OCI-LY1 (cell line): ENCODE measurements around the gene FAM236A.
"Not testable (repeated sequence)": the region's sequence is repeated elsewhere in the genome, so short reads cannot be mapped to it uniquely, and the experiment has no call there.

Experiments
- H2AFZ ChIP-seq: fragments of 200-600 bp; sonication (generic), shearing (Covaris generic); 2 replicates; pipeline ENCODE4 v1.6.0; 2014; ENCODE audit warnings: antibody characterized with exemption, mild to moderate bottlenecking, low read length
- H3F3A ChIP-seq: fragments of 200-600 bp; sonication (generic), shearing (Covaris generic); 2 replicates; pipeline ENCODE4 v1.6.0; 2014; ENCODE audit warnings: mild to moderate bottlenecking, antibody characterized with exemption, low read length, moderate library complexity; ENCODE audit not compliant: insufficient read depth
- H3K27ac ChIP-seq: fragments of 200-600 bp; sonication (generic); 2 replicates; pipeline ENCODE4 v1.5.1; 2014; ENCODE audit warnings: low read length, mixed run types, mild to moderate bottlenecking, low read depth; ENCODE audit not compliant: poor library complexity, severe bottlenecking
- H3K27me3 ChIP-seq: fragments of 200-600 bp; sonication (generic); 2 replicates; pipeline ENCODE4 v1.6.0; 2014; ENCODE audit warnings: antibody characterized with exemption, mild to moderate bottlenecking, low read length, moderate library complexity; ENCODE audit not compliant: insufficient read depth
- H3K36me3 ChIP-seq: fragments of 200-600 bp; sonication (generic); 2 replicates; pipeline ENCODE4 v1.6.1; 2014; ENCODE audit warnings: mild to moderate bottlenecking, antibody characterized with exemption, low read length, moderate library complexity, mixed read lengths; ENCODE audit not compliant: insufficient read depth
- H3K4me1 ChIP-seq: fragments of 200-600 bp; sonication (generic); 2 replicates; pipeline ENCODE4 v1.5.1; 2014; ENCODE audit warnings: mild to moderate bottlenecking, low read length, moderate library complexity; ENCODE audit not compliant: insufficient read depth, severe bottlenecking
- H3K4me2 ChIP-seq: fragments of 200-600 bp; sonication (generic), shearing (Covaris generic); 2 replicates; pipeline ENCODE4 v1.6.1; 2014; ENCODE audit warnings: low read length
- H3K4me3 ChIP-seq: fragments of 200-600 bp; sonication (generic); 2 replicates; pipeline ENCODE4 v1.5.1; 2014; ENCODE audit warnings: low read length, low read depth, mild to moderate bottlenecking, mixed read lengths; ENCODE audit not compliant: poor library complexity, severe bottlenecking
- H3K79me2 ChIP-seq: fragments of 200-600 bp; shearing (Covaris generic); 2 replicates; pipeline ENCODE4 v1.6.1; 2016; ENCODE audit warnings: mixed run types, low read length, mixed read lengths; ENCODE audit not compliant: insufficient read depth
- H3K9ac ChIP-seq: fragments of 200-600 bp; sonication (generic), shearing (Covaris generic); 2 replicates; pipeline ENCODE4 v1.6.1; 2014; ENCODE audit warnings: mild to moderate bottlenecking, low read length, mixed read lengths
- H3K9me2 ChIP-seq: fragments of 200-600 bp; sonication (generic), shearing (Covaris generic); 2 replicates; pipeline ENCODE4 v1.6.1; 2014; ENCODE audit warnings: low read depth, mild to moderate bottlenecking, low read length, mixed read lengths
- H3K9me3 ChIP-seq: fragments of 200-600 bp; shearing (Covaris generic); 2 replicates; pipeline ENCODE4 v1.6.1; 2014; ENCODE audit warnings: low read length, mixed read lengths
- H4K20me1 ChIP-seq: fragments of 200-600 bp; sonication (generic), shearing (Covaris generic); 2 replicates; pipeline ENCODE4 v1.6.0; 2016; ENCODE audit warnings: mild to moderate bottlenecking, low read length; ENCODE audit not compliant: insufficient read depth

The FAM236A gene

DNA sequence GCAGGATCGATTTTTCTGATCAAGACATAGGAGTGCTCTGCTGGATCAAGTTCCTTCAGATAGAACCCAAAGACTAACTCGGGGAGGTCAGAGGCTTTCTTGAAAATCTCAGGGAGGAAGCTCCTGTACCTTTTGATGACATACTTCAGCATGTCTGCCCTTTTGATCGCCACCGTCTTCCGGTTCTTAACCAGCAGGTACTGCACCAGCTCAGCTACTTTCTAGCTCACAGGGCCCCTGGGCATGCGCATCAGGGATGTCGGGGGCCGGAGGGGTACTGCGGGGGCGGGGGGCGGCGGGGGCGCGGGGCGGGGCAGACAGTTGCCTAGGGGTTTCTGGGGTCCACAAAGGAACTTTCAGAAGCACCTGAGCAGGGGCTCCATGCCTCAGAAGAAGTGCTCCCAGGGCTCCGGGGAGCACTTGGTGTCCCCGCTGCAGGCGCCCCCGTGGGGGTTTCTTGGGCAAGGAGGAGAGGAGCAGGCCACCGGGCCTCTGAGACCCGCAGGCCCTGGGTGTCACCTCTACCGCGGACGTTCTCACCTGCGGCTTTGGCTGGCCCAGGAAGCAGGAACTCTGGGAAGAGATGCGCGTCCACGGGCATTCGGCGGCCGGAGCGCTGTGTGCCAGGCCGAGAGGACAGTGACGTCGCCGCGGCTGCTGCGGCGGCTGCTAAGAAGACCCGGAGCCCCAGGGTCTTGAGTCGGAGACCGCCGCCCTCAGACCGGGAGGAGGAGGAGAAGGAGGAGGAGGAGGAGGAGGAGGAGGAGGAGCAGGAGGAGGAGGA lies 5.2 kb downstream of the FAM236A start:
- not testable (repeated sequence) for H3K27ac ChIP-seq, H3K79me2 ChIP-seq, H3K9ac ChIP-seq, H3K36me3 ChIP-seq, H3K4me3 ChIP-seq, H3K9me2 ChIP-seq, H3K9me3 ChIP-seq, H4K20me1 ChIP-seq, H2AFZ ChIP-seq, H3K27me3 ChIP-seq, H3K4me2 ChIP-seq, H3F3A ChIP-seq, H3K4me1 ChIP-seq

DNA sequence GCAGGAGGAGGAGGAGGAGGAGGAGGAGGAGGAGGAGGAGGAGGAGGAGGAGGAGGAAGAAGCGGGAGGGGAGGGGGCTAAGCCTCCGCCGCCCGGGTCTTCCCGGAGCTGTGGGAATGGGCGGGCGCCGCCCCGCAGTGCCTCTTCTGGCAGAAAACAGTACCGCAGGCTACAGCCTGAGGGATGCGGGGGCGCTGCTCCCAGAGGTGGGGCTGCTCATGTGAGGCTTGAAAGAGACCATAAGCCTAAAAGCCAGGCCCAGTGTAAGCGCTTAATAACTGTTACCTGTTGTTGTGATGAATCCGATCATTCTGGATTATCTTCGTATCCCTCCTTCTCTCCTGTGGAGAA lies 5.8 kb downstream of the FAM236A start, which contains the start of gene DMRTC1:
TSS of gene DMRTC1 (minus strand) at position 19 of the 351 bp plus-strand sequence. CDS start 68,143 bp downstream, outside the sequence.
- not testable (repeated sequence) for H2AFZ ChIP-seq

DNA sequence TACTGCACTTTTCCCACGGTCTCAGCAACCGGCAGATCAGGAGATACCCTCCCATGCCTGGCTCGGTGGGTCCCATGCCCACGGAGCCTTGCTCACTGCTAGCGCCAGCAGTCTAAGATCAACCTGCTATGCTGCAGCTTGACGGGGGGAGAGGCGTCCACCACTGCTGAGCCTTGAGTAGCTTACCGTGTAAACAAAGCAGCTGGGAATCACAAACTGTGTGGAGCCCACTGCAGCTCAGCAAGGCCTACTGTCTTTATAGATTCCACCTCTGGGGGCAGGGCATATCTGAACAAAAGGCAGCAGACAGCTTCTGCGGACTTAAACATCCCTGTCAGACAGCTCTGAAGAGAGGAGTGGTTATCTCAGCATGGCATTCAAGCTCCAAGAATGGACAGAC lies 22.0 kb downstream of the FAM236A start:
- H2AFZ ChIP-seq, H3K9me2 ChIP-seq, H3K9ac ChIP-seq, H3K27ac ChIP-seq, H3K4me1 ChIP-seq, H3K79me2 ChIP-seq, H3K4me2 ChIP-seq, H3K36me3 ChIP-seq, H3F3A ChIP-seq, H3K9me3 ChIP-seq, H3K27me3 ChIP-seq, H3K4me3 ChIP-seq, H4K20me1 ChIP-seq: not testable (repeated sequence)

More for the DNA sequence above, 5.8 kb downstream of the FAM236A start, which contains the start of gene DMRTC1:
- not testable (repeated sequence) for H3K9me3 ChIP-seq, H3K27me3 ChIP-seq, H3K36me3 ChIP-seq, H3K4me3 ChIP-seq, H3K27ac ChIP-seq, H3K9me2 ChIP-seq, H3K4me2 ChIP-seq, H4K20me1 ChIP-seq, H3F3A ChIP-seq, H3K4me1 ChIP-seq, H3K79me2 ChIP-seq, H3K9ac ChIP-seq

DNA sequence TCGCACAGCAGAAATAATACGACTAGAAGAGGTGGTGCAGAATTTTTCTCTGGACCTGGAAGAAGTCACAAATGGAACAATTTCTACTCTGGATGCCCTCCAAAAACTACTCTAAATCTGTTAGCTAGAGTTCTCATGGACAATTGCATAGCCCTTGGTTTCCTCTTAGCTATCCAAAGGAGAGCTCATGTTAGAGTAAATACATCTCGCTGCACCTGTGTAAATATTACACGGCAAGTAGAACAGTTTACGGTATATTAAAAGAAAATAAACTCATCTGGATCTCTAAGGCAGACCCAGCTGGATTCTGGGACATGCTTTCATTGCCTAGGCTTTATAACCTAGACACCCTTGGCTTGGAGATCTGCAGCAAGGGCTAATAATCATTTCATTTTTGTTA lies 33.9 kb downstream of the FAM236A start:
- H3K27me3 ChIP-seq, H3K4me3 ChIP-seq, H2AFZ ChIP-seq, H3K36me3 ChIP-seq, H3K27ac ChIP-seq, H3K4me2 ChIP-seq, H3K4me1 ChIP-seq, H3K79me2 ChIP-seq, H3K9ac ChIP-seq, H4K20me1 ChIP-seq, H3K9me2 ChIP-seq, H3K9me3 ChIP-seq, H3F3A ChIP-seq: not testable (repeated sequence)

DNA sequence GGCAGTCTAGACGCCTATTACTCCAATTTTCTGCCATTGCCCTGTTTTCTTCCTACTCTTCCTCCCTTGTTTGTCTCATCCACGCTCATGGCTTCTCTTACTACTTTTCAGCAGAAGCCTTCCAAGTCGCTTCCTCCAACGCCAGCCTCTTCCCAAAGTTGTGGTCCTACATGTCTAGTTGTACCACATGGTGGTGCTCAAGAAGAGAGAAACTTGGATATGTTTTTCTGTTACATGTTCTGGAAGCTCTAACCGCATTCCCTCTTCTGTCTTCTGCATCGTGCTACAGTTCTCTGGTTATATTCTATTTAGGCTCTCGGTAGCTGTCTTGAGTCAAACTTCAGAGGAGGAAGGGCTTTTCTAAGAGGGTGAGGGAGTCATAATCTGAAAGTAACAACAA lies 36.9 kb downstream of the FAM236A start:
- not testable (repeated sequence) for H3K36me3 ChIP-seq, H3K4me3 ChIP-seq, H2AFZ ChIP-seq, H3K4me1 ChIP-seq, H3F3A ChIP-seq, H3K9me2 ChIP-seq, H3K27ac ChIP-seq, H3K79me2 ChIP-seq, H3K9ac ChIP-seq, H3K9me3 ChIP-seq, H3K27me3 ChIP-seq, H4K20me1 ChIP-seq, H3K4me2 ChIP-seq

DNA sequence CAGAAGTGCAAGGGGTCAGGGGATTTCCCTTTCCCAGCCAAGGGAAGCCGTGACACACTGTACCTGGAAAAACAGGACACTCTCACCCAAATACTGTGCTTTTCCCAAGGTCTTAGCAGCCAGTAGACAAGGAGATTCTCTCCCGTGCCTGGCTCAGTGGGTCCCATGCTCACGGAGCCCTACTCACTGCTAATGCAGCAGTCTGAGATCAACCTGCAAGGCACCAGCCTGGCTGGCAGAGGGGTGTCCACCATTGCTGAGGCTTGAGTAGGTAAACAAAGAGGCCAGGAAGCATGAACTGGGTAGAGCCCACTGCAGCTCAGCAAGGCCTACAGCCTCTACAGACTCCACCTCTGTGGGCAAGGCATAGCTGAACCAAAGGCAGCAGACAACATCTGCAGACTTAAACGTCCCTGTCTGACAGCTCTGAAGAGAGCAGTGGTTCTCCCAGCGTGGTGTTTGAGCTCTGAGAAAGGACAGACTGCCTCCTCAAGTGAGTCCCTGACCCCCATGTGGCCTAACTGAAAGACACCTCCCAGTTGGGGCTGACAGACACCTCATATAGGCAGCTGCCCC lies 43.0 kb downstream of the FAM236A start:
- not testable (repeated sequence) for H3K9me2 ChIP-seq, H3K27ac ChIP-seq, H3K4me1 ChIP-seq, H3K36me3 ChIP-seq, H3F3A ChIP-seq, H3K4me3 ChIP-seq, H3K4me2 ChIP-seq, H4K20me1 ChIP-seq, H3K79me2 ChIP-seq, H2AFZ ChIP-seq, H3K9me3 ChIP-seq, H3K9ac ChIP-seq, H3K27me3 ChIP-seq
